ENCODE measurements around the gene FEM1C.
A peak's percentile ranks its signal among the peaks of the same experiment; 100 is the strongest.

FEM1C gene

GRCh38 chr5:115496936-115497576, 47.5 kb downstream of the FEM1C start:
- no peak overlapping the region for H3K4me3 ChIP-seq (ENCODE audit: low read depth, low read length)
- DNase-seq (ENCODE audit: low read depth): no peak
- no peak for TF ChIP-seq CTCF (IDR thresholded peaks at IDR 0.05; ENCODE audit: low read depth, low read length, missing control alignments)

- no peak for TF ChIP-seq CTCF (IDR thresholded peaks at IDR 0.05; ENCODE audit: low read depth, low read length, missing control alignments)
- no peak for DNase-seq (ENCODE audit: low read depth)
- H3K4me3 ChIP-seq (ENCODE audit: low read depth, low read length): no peak overlapping the region
These were observed 49.8 kb downstream of the FEM1C start for GRCh38 chr5:115494570-115495289.

- DNase-seq (ENCODE audit: low read depth): no peak
- no peak for TF ChIP-seq CTCF (IDR thresholded peaks at IDR 0.05; ENCODE audit: low read depth, low read length, missing control alignments)
- H3K4me3 ChIP-seq (ENCODE audit: low read depth, low read length): no peak overlapping the region
These were observed 54.0 kb downstream of the FEM1C start for GRCh38 chr5:115490596-115490995.

- no peak for DNase-seq (ENCODE audit: low read depth)
- no peak for TF ChIP-seq CTCF (IDR thresholded peaks at IDR 0.05; ENCODE audit: low read depth, low read length, missing control alignments)
- H3K4me3 ChIP-seq (ENCODE audit: low read depth, low read length): no peak overlapping the region
These were observed 54.8 kb downstream of the FEM1C start for GRCh38 chr5:115489733-115490132.

- no peak overlapping the region for H3K4me3 ChIP-seq (ENCODE audit: low read depth, low read length)
- TF ChIP-seq CTCF (IDR thresholded peaks at IDR 0.05; ENCODE audit: low read depth, low read length, missing control alignments): no peak
- DNase-seq (ENCODE audit: low read depth): peak; percentile 16
These were observed 56.8 kb downstream of the FEM1C start for GRCh38 chr5:115487756-115488155.

- no peak overlapping the region for H3K4me3 ChIP-seq (ENCODE audit: low read depth, low read length)
- no peak for DNase-seq (ENCODE audit: low read depth)
- TF ChIP-seq CTCF (IDR thresholded peaks at IDR 0.05; ENCODE audit: low read depth, low read length, missing control alignments): no peak
These were observed 57.4 kb downstream of the FEM1C start for GRCh38 chr5:115487168-115487567.

- no peak for DNase-seq (ENCODE audit: low read depth)
These were observed 57.8 kb downstream of the FEM1C start for GRCh38 chr5:115486728-115487127.

More at GRCh38 chr5:115486728-115487127, 57.8 kb downstream of the FEM1C start:
- H3K4me3 ChIP-seq (ENCODE audit: low read depth, low read length): no peak overlapping the region
- TF ChIP-seq CTCF (IDR thresholded peaks at IDR 0.05; ENCODE audit: low read depth, low read length, missing control alignments): no peak

Measured in GM12864 (cell line).